B cell (primary cell): Measurements from ENCODE around the gene WDR64.

Experiments used
- CTCF ChIP-seq: fragments of 200-600 bp; IDR thresholded peaks from one replicate; pipeline ENCODE4 v1.8.0; 2022; ENCODE audit warnings: antibody characterized with exemption, mild to moderate bottlenecking
- EZH2 ChIP-seq: IDR thresholded peaks from 2 replicates; pipeline ENCODE4 v1.6.1; 2012; ENCODE audit warnings: borderline replicate concordance, low read depth, mild to moderate bottlenecking, moderate library complexity, low read length; ENCODE audit not compliant: insufficient read depth, poor library complexity, severe bottlenecking

GRCh38 chr1:241841691-241842090, 189.6 kb downstream of the WDR64 start:
- TF ChIP-seq CTCF (no peak), EZH2 (no peak)
